Astrocyte of the cerebellum (primary cell): ENCODE measurements around the gene IFTAP.
A peak's percentile ranks its signal among the peaks of the same experiment; 100 is the strongest.

Experiments used
- DNase-seq: peaks from one replicate; pipeline ENCODE4 v3.0.0-alpha.2; 2011; ENCODE audit warnings: low read depth
- H3K4me3 ChIP-seq: 2 replicates; pipeline ENCODE4 v1.5.1; 2011; ENCODE audit warnings: mild to moderate bottlenecking, low read depth, low read length, moderate library complexity
- in situ Hi-C: cut with HindIII; loops from 2 replicates; pipeline ENCODE4 v1.10.0; 2017; ENCODE audit warnings: low sequenced_read_pairs
- TF ChIP-seq, protein P1 (sequence below): IDR thresholded peaks from 2 replicates; pipeline ENCODE4 v1.5.1; 2012; ENCODE audit warnings: low read length, low read depth, moderate library complexity, mild to moderate bottlenecking; ENCODE audit errors: missing control alignments

The IFTAP gene

DNA sequence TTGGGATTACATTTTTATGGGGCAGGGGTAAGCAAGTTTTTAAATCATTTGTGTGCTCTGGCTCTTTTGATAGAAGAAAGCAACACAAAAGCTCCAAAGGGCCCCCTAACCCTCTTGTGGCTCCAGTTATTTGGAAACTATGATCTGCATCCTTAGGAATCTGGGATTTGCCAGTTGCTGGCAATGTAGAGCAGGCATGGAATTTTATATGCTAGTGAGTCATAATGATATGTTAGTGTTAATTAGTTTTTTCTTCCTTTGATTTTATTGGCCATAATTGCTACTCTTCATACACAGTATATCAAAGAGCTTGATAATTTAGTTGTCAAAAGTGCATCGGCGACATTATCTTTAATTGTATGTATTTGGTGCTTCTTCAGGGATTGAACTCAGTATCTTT is 16.4 kb upstream of the IFTAP start:
- peak; percentile 16 for DNase-seq
- H3K4me3 ChIP-seq: no peak overlapping the region
- in situ Hi-C loops: no loop called here
- TF ChIP-seq, protein P1, sequence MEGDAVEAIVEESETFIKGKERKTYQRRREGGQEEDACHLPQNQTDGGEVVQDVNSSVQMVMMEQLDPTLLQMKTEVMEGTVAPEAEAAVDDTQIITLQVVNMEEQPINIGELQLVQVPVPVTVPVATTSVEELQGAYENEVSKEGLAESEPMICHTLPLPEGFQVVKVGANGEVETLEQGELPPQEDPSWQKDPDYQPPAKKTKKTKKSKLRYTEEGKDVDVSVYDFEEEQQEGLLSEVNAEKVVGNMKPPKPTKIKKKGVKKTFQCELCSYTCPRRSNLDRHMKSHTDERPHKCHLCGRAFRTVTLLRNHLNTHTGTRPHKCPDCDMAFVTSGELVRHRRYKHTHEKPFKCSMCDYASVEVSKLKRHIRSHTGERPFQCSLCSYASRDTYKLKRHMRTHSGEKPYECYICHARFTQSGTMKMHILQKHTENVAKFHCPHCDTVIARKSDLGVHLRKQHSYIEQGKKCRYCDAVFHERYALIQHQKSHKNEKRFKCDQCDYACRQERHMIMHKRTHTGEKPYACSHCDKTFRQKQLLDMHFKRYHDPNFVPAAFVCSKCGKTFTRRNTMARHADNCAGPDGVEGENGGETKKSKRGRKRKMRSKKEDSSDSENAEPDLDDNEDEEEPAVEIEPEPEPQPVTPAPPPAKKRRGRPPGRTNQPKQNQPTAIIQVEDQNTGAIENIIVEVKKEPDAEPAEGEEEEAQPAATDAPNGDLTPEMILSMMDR: no peak

DNA sequence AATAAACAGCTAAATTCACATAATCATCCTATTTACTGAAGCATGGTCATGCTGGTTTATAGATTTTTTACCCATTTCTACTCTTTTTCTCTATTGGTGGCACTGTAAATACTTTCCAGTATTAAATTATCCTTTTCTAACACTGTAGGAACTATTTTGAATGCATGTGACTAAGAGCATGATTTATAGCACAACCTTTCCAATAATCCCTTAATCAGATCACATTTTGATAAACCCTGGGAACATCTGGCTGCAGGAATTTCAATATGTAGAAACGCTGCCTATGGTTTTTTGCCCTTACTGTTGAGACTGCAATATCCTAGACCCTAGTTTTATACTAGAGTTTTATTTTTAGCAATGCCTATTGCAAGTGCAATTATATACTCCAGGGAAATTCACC is 15.8 kb upstream of the IFTAP start:
- TF ChIP-seq, protein P1: no peak
- in situ Hi-C loops: no loop called here
- H3K4me3 ChIP-seq: no peak overlapping the region
- no peak for DNase-seq

DNA sequence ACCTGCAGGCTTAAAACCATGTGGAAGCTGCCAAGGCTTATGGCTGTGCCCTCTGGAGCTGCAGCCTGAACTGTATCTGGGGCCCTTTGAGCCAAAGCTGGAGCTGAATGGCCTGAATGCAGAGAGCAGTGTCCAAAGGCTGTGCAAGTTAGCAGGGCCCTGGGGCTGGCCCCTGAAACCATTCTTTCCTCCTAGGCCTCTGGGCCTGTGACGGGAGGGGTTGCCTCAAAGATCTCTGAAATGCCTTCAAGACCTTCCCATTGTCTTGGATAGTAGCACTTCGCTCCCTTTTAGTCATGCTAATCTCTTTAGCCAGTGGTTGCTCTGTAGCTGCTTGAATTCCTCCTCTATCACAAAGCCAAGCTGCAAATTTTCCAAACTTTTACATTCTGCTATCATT is 12.8 kb upstream of the IFTAP start:
- no peak for DNase-seq

DNA sequence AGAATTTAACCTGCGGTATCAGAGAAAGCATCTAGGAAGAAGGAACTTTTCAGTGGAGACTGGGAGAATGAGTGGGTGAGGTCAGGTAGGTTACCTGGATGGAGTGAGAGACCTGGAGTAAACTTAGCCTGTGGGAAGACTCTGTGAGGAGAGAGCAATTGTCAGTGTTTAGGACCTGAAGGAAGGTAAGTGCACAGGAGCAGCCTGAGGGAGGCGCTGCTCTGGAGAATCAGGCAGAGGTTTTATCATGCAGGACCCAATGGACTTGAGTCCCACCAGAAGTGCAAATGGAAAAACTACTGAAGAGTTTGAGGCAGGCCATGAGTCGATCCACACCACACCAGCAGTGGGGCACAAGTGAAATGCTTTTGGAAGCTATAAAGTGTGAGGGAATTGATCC is 10.6 kb upstream of the IFTAP start:
- in situ Hi-C loops: no loop called here
- no peak overlapping the region for H3K4me3 ChIP-seq
- TF ChIP-seq, protein P1: no peak
- DNase-seq: no peak

More for the DNA sequence above, 12.8 kb upstream of the IFTAP start:
- TF ChIP-seq, protein P1: no peak
- in situ Hi-C loops: no loop called here
- H3K4me3 ChIP-seq: no peak overlapping the region

DNA sequence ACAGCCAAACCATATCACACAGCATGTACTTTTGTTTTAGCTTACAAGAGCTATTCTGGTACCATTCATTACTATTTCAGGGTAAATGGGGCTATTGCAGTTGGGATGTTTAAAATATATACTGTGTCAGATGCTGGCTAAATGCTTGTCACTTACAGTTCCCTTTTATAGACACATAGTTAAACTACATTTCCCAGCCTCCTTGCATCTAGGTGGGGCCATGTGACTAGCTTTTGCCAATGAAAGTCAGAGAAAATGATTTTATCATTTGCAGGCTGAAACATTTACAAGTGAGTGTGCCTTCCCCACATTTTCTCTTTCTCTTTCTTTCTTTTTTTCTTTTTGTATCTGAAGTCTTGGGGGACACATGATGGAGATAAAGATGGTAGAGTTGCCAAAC is 7.8 kb upstream of the IFTAP start:
- in situ Hi-C loops: no loop called here
- TF ChIP-seq, protein P1: no peak
- no peak overlapping the region for H3K4me3 ChIP-seq
- no peak for DNase-seq

DNA sequence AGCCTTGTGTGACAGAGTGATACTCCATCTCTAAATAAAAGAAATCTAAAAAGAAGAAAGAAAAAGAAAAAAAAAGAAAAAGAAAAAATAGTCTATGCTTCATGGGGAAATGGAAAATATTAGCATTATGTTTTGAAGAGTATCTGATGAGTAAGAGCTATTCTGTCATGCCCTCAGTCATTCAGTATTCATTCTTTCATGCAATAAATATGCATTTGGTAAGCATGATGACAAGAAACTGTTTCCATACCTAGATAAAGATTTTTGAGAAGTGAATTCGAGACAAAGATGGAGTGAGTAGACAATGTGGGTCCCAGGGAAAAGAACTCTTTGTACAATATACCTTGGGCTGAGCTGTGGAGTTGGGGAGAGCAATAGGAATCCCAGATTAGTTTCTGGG is 6.2 kb upstream of the IFTAP start:
- in situ Hi-C loops: no loop called here
- TF ChIP-seq, protein P1: no peak
- H3K4me3 ChIP-seq: no peak overlapping the region
- no peak for DNase-seq

DNA sequence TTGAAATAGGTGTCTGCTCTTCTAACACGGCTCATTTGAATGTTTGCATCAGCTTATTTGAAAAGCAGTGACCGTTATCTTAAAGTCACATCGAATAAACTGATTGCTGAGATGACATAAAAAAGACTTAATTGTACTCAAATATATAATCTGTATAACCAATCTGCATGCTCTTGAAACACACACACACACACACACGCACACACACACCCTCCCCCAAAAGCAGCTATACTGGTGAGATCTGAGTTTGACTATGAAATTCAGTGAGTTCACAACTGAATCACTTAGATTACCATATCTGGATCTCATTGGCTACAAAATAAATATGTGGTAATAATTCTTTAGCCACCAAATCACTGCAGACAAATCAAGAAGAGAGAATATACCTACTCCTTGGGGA is 3.8 kb upstream of the IFTAP start:
- H3K4me3 ChIP-seq: no peak overlapping the region
- TF ChIP-seq, protein P1: no peak
- no peak for DNase-seq
- in situ Hi-C loops: no loop called here
